HepG2 (cell line): ENCODE results near the gene ATG16L2. TPM values are rescaled to one million over a fixed set of nuclear protein-coding genes. Genes with fewer than 3 reads are reported as not detected.
A peak's percentile ranks its signal among the peaks of the same experiment; 100 is the strongest.

Experiments used
- ATAC-seq: fragments of 200-7000 bp; cut with Tn5 transposase; 3 replicates; pipeline ENCODE4 v1.9.1; 2020; ENCODE audit warnings: mild to moderate bottlenecking, moderate library complexity
- BruUV-seq: library from RNA; stranded (reverse); fragments of 400-500 nt; replicated peaks from 2 replicates; lab custom pipeline; 2021; lab: Mats Ljungman, UMichigan
- CTCF ChIA-PET: fragments of 300-600 bp; formaldehyde crosslinking; extraction: SDS; loops from one replicate; lab custom pipeline; 2021; ENCODE audit warnings: low total read pairs, inconsistent platforms, low intra/inter-chr PET ratio; lab: Yijun Ruan, JAX
- POLR2A ChIA-PET: fragments of 350-600 bp; sonication (Branson Sonifier 250); formaldehyde crosslinking; loops from one replicate; lab custom pipeline; 2020; ENCODE audit warnings: antibody characterized with exemption, inconsistent platforms; lab: Yijun Ruan, JAX
- DNase-seq: peaks from one replicate; pipeline ENCODE4 v3.0.0-alpha.2; 2015; ENCODE audit warnings: low spot score
- FAIRE-seq: peaks from 3 replicates; lab custom pipeline; 2011; peaks lifted over from hg19 to GRCh38; lab: Jason Lieb, UNC
- H2AFZ ChIP-seq: one replicate; pipeline ENCODE4 v1.6.1; 2011; ENCODE audit warnings: low read length, inconsistent platforms
- H3K27ac ChIP-seq: fragments of 300-600 bp; 3 replicates; pipeline ENCODE4 v1.8.0; 2011; ENCODE audit warnings: mixed run types, mild to moderate bottlenecking, mixed read lengths, low read length, inconsistent platforms; ENCODE audit not compliant: insufficient read depth; ENCODE audit errors: extremely low read length
- H3K27me3 ChIP-seq, 2 experiments: fragments of 200-600 bp in 1 of 2; 2 replicates in 1 of 2; 3 replicates in 1 of 2; pipeline versions ENCODE4 v1.6.0 to v1.8.0; 2011; ENCODE audit warnings: low read length in 2 of 2, mild to moderate bottlenecking in 2 of 2, moderate library complexity in 2 of 2, inconsistent platforms in 1 of 2; ENCODE audit not compliant: insufficient read depth in 2 of 2, control insufficient read depth in 1 of 2
- H3K36me3 ChIP-seq, 2 experiments: fragments of 200-600 bp in 1 of 2; replicated peaks in 1 of 2; 2 replicates in 1 of 2; 3 replicates in 1 of 2; pipeline versions ENCODE4 v1.5.1 to v1.8.0; 2011; ENCODE audit warnings: low read length in 2 of 2, inconsistent platforms in 1 of 2; ENCODE audit not compliant: insufficient read depth in 2 of 2, control insufficient read depth in 1 of 2
- H3K4me1 ChIP-seq: 2 replicates; pipeline ENCODE4 v1.5.1; 2012; ENCODE audit warnings: low read length, inconsistent platforms; ENCODE audit not compliant: insufficient read depth
- H3K4me2 ChIP-seq: 2 replicates; pipeline ENCODE4 v1.6.0; 2011; ENCODE audit warnings: low read depth, low read length, inconsistent platforms
- H3K4me3 ChIP-seq, 3 experiments: fragments of 200-600 bp in 1 of 3; sonication (generic), shearing (Covaris generic) in 1 of 3; replicated peaks in 1 of 3; 2 replicates each; pipeline ENCODE4 v1.5.1; 2011 to 2016; ENCODE audit warnings: low read length in 3 of 3, inconsistent platforms in 2 of 3, low read depth in 2 of 3, mild to moderate bottlenecking in 2 of 3, control low read depth in 1 of 3, mixed read lengths in 1 of 3; ENCODE audit not compliant: insufficient read depth in 1 of 3
- H3K79me2 ChIP-seq: one replicate; pipeline ENCODE4 v1.6.1; 2011; ENCODE audit warnings: low read length, inconsistent platforms; ENCODE audit not compliant: insufficient read depth
- H3K9ac ChIP-seq: 2 replicates; pipeline ENCODE4 v1.6.0; 2011; ENCODE audit warnings: mild to moderate bottlenecking, low read depth, low read length, inconsistent platforms; ENCODE audit not compliant: insufficient read depth
- H3K9me3 ChIP-seq: 2 replicates; pipeline ENCODE4 v1.5.1; 2012; ENCODE audit warnings: mild to moderate bottlenecking, low read length
- H4K20me1 ChIP-seq: 2 replicates; pipeline ENCODE4 v1.6.0; 2011; ENCODE audit warnings: inconsistent platforms, mild to moderate bottlenecking, low read length, moderate library complexity; ENCODE audit not compliant: insufficient read depth
- ARNT2 ChIP-seq: sonication (generic); formaldehyde crosslinking; IDR thresholded peaks from 2 replicates; pipeline ENCODE4 v1.8.0; 2022; ENCODE audit warnings: mild to moderate bottlenecking, low read depth, missing genetic modification reagents, moderate library complexity
- ATF7-NPFF ChIP-seq: sonication (generic); formaldehyde crosslinking; IDR thresholded peaks from 2 replicates; pipeline ENCODE4 v1.8.1; 2023; ENCODE audit warnings: mild to moderate bottlenecking, low read depth, missing genetic modification reagents, moderate library complexity
- HDAC2 ChIP-seq: sonication (generic); formaldehyde crosslinking; IDR thresholded peaks from 2 replicates; pipeline ENCODE4 v1.4.0; 2020; ENCODE audit warnings: missing genetic modification reagents
- JUNB ChIP-seq: sonication (generic); formaldehyde crosslinking; IDR thresholded peaks from 2 replicates; pipeline ENCODE4 v1.8.0; 2022; ENCODE audit warnings: missing genetic modification reagents, mild to moderate bottlenecking, borderline replicate concordance
- KDM1A ChIP-seq: IDR thresholded peaks from 2 replicates; pipeline ENCODE4 v1.6.1; 2016; ENCODE audit warnings: missing compliant biosample characterization
- MIER3 ChIP-seq: IDR thresholded peaks from 2 replicates; pipeline ENCODE4 v1.6.1; 2016; ENCODE audit warnings: missing compliant biosample characterization, borderline replicate concordance
- SIX1 ChIP-seq: sonication (generic); formaldehyde crosslinking; IDR thresholded peaks from 2 replicates; pipeline ENCODE4 v1.4.0; 2020; ENCODE audit warnings: missing genetic modification reagents, borderline replicate concordance
- TBX3 ChIP-seq: fragments of 450-650 bp; IDR thresholded peaks from 2 replicates; pipeline ENCODE4 v1.6.1; 2017; ENCODE audit warnings: antibody characterized with exemption, mild to moderate bottlenecking, inconsistent platforms, borderline replicate concordance
- ZBTB3 ChIP-seq: sonication (generic); formaldehyde crosslinking; IDR thresholded peaks from 2 replicates; pipeline ENCODE4 v1.4.0; 2020; ENCODE audit warnings: low read depth, mild to moderate bottlenecking, moderate library complexity, missing genetic modification reagents, borderline replicate concordance
- ZC3H4 ChIP-seq: sonication (generic); formaldehyde crosslinking; IDR thresholded peaks from 2 replicates; pipeline ENCODE4 v1.4.0; 2020; ENCODE audit warnings: missing genetic modification reagents, borderline replicate concordance
- ZNF24 ChIP-seq: fragments of 450-650 bp; IDR thresholded peaks from 2 replicates; pipeline ENCODE4 v1.6.1; 2017; ENCODE audit warnings: antibody characterized with exemption, mild to moderate bottlenecking
- ZNF326 ChIP-seq: sonication (generic); formaldehyde crosslinking; IDR thresholded peaks from 2 replicates; pipeline ENCODE4 v1.4.0; 2020; ENCODE audit warnings: missing genetic modification reagents, borderline replicate concordance
- ZNF44 ChIP-seq: sonication (generic); formaldehyde crosslinking; IDR thresholded peaks from 2 replicates; pipeline ENCODE4 v1.5.1; 2020; ENCODE audit warnings: mild to moderate bottlenecking, missing genetic modification reagents
- ZNF468 ChIP-seq: sonication (generic); formaldehyde crosslinking; IDR thresholded peaks from 2 replicates; pipeline ENCODE4 v1.8.0; 2022; ENCODE audit warnings: mild to moderate bottlenecking, moderate library complexity, missing genetic modification reagents
- ZNF557 ChIP-seq: sonication (generic); formaldehyde crosslinking; IDR thresholded peaks from 2 replicates; pipeline ENCODE4 v1.4.0; 2020; ENCODE audit warnings: missing genetic modification reagents
- ZNF629 ChIP-seq: sonication (generic); formaldehyde crosslinking; conservative IDR thresholded peaks from 2 replicates; pipeline ENCODE4 v1.5.0; 2020; ENCODE audit warnings: missing genetic modification reagents
- ZNF777 ChIP-seq: sonication (generic); formaldehyde crosslinking; IDR thresholded peaks from 2 replicates; pipeline ENCODE4 v1.4.0; 2020; ENCODE audit warnings: missing genetic modification reagents
- ZNF816 ChIP-seq: sonication (generic); formaldehyde crosslinking; IDR thresholded peaks from 2 replicates; pipeline ENCODE4 v1.8.0; 2022; ENCODE audit warnings: missing genetic modification reagents, mild to moderate bottlenecking, borderline replicate concordance
- ZNF879 ChIP-seq: sonication (generic); formaldehyde crosslinking; IDR thresholded peaks from 2 replicates; pipeline ENCODE4 v1.8.1; 2023; ENCODE audit warnings: missing genetic modification reagents
- WGBS: methylation state at CpG from one replicate; pipeline ENCODE4 v1.1.6; 2017; ENCODE audit warnings: low lambda C conversion rate; 5-methylcytosine and 5-hydroxymethylcytosine counted together
- in situ Hi-C: cut with HindIII; loops from 2 replicates; pipeline ENCODE4 v1.10.0; 2017; ENCODE audit warnings: low pct_unique_long_range_greater_than_20kb; ENCODE audit not compliant: extremely low pct_ligation_motif_present
- intact Hi-C: fragments of 100-400 bp; cut with micrococcal nuclease; formaldehyde crosslinking; loops from one replicate; pipeline ENCODE4 v1.10.0; 2022; ENCODE audit not compliant: unreplicated experiment
- polyA plus RNA-seq, 8 experiments: library from polyadenylated mRNA; depleted of rRNA in 3 of 8; stranded (reverse) in 7 of 8; unstranded in 1 of 8; fragments of >200 nt; fragmentation: Illumina TruSeq in 4 of 8; extraction: Trizol in 4 of 8; gene quantifications; 2 replicates each; pipeline versions ENCODE4 v1.2.1 to v1.2.3, GENCODE V29; 2011 to 2016; ENCODE audit warnings: low read depth in 4 of 8, missing spikeins in 1 of 8, mixed read lengths in 1 of 8; ENCODE audit not compliant: insufficient read depth in 1 of 8
- total RNA-seq, 5 experiments: library from RNA; depleted of rRNA; stranded (reverse); fragments of >200 nt; fragmentation: Illumina TruSeq; extraction: Trizol; gene quantifications; 2 replicates each; pipeline ENCODE4 v1.2.3, GENCODE V29; 2016; ENCODE audit warnings: low read depth in 1 of 5
- TF ChIP-seq, protein P1 (sequence below): sonication (generic); formaldehyde crosslinking; IDR thresholded peaks from 2 replicates; pipeline ENCODE4 v1.4.0; 2020; ENCODE audit warnings: mild to moderate bottlenecking, missing genetic modification reagents
- TF ChIP-seq, protein P2 (sequence below): sonication (generic); IDR thresholded peaks from 2 replicates; pipeline ENCODE4 v1.6.1; 2016; ENCODE audit warnings: low read depth, borderline replicate concordance

The ATG16L2 gene
- total and polyA plus RNA-seq, 2 of the 13 experiments (the other 11 are each of a cell fraction or from before 2014, with no cell fraction given), result 6.2 to 14.8 TPM

DNA sequence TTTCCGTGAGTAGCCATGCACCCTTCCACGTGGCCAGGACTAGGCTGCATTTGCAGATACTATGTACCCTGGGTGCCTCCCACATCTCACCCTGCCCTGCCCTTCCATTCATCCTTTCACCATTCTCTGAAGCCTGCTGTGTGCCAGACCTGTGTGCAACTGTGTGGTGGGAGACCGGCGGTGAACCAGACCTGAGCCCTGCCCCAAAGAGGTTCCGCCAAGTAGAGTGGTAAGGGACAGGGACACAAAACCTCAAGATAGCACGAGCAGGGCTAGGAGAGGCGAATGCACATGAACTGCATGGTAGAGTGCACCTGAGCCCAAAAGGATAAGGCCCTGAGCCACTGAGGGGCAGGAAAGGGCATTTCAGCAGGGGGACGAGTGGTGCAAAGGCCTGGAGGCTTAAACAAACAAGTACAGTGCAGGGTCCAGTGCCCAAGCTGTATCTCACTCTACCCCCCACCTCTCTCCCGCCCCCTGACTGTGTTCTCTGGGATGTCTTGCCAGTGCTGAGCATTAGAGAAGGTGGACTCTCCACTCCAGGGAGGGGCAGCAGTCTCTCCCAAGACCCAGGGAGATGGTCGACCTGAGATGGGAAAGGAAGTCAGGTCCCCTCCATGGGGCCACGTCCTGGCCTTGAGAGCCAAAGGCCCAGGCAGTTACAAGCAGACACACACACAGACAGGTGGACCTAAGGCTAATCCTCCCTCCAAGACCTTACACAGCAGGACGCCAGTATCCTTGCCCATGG lies 47.9 kb upstream of the ATG16L2 start (continued):
- TF ChIP-seq ZNF777 (CRISPR knock-in tag), result no peak
- TF ChIP-seq ARNT2 (CRISPR knock-in tag), result peak; percentile 76
- 0 out of 2 replicates have a peak, but pooled peaks have one; percentile 20 for TF ChIP-seq SIX1 (CRISPR knock-in tag)
- TF ChIP-seq, protein P1, sequence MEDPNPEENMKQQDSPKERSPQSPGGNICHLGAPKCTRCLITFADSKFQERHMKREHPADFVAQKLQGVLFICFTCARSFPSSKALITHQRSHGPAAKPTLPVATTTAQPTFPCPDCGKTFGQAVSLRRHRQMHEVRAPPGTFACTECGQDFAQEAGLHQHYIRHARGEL (CRISPR knock-in tag), result 0 out of 2 replicates have a peak, but pooled peaks have one; percentile 35

DNA sequence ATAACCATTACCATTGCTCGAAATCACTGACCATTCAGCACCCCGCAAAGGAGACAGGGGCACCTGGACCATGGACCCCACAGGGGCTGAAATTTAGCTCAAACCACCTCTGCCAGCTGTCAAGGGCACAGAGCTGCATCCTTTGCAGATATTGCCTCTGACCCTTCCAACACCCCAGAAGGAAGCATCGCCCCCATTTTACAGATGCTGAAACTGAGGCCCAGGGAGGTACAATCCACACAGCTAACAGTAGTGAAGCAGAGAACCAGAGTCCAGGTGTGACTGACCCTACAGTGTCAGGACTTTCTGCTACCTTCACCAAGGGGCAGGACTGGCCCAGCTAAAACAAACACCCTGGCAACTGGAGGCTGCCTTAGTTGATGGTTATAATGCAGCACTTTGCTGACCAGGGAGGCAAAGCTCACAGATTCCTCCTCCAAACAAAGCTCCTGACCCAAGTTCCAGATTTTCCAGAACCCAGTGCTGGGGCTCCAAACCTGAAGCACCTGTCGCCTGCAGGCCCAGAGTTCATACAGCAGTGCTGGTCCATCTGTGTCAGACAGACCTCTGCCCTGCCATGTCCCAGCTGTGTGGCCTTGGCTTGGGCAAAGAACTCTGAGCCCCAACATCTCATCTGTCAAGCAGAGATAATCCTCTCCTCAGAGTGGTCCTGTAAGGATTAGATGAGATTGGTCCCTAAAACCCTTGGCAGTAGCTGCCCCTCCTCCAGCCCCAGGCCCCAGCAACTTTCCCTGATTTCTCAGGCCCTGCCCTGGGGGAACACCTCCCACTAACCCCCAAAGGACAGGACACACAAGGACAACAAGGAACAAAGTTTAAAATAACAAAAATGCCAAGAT lies 46.8 kb upstream of the ATG16L2 start:
- BruUV-seq, result no TSS peak
- Histone ChIP-seq H4K20me1 (peaks cover 3% of the 10 kb centered on the region; the same call in 1 of the 2 replicates), H3K9me3 (no peaks in the 10 kb centered on the region), H3K4me1 (peaks cover 64% of the 10 kb centered on the region), H3K9ac (0 out of 2 replicates have a peak overlapping the region, but pooled peaks have one; percentile 36), H3K4me2 (peak overlapping the region; percentile 92), H3K27ac (peak overlapping the region; percentile 88), H3K79me2 (peaks cover 60% of the 10 kb centered on the region), H3K27me3 (no peaks in the 10 kb centered on the region), H3K4me3 (peak overlapping the region in 1 of 3 experiments; percentile 12; a peak in 1 of 6 replicates), H2AFZ (no peak overlapping the region), H3K36me3 (peaks cover 12 to 33% of the 10 kb centered on the region in 2 experiments; a peak in 4 of 5 replicates)
- in situ Hi-C loops, result no loop called here
- CTCF ChIA-PET, result interaction anchor here (1.0 kb wide), 1 partner anchor 26 kb away, joined by 7 read pairs; the partner anchor contains the start of gene STARD10
- WGBS, result 75% methylated on average over 2 of the region's 4 CpGs
- ATAC-seq (peak; percentile 29; the same call in 2 of the 3 replicates), FAIRE-seq (peak; percentile 49), DNase-seq (no peak)
- POLR2A ChIA-PET, result interaction anchor here (2.1 to 4.4 kb wide), 4 partner anchors 10 to 27 kb away, joined by 13 to 52 read pairs (median 24); partner anchors contain the start of gene STARD10
- intact Hi-C loops, result loop anchor here (2.0 kb wide), 2 partner anchors 15 to 19 kb away; partner anchors contain the start of gene ARAP1
- TF ChIP-seq ZNF468 (CRISPR knock-in tag) (no peak), HDAC2 (peak; percentile 41; the same call in 1 of the 2 replicates), ZNF44 (CRISPR knock-in tag) (no peak), TBX3 (no peak), ZBTB3 (no peak), KDM1A (CRISPR knock-in tag) (peak; percentile 68; the same call in 1 of the 2 replicates), ZC3H4 (CRISPR knock-in tag) (no peak), MIER3 (no peak), ATF7-NPFF (CRISPR knock-in tag) (no peak), ZNF326 (no peak), ZNF879 (0 out of 2 replicates have a peak, but pooled peaks have one; percentile 38), ZNF24 (no peak), JUNB (CRISPR knock-in tag) (no peak), ZNF629 (CRISPR knock-in tag) (peak; percentile 99), ZNF816 (CRISPR knock-in tag) (no peak), ZNF557 (CRISPR knock-in tag) (no peak)
- TF ChIP-seq, protein P2, sequence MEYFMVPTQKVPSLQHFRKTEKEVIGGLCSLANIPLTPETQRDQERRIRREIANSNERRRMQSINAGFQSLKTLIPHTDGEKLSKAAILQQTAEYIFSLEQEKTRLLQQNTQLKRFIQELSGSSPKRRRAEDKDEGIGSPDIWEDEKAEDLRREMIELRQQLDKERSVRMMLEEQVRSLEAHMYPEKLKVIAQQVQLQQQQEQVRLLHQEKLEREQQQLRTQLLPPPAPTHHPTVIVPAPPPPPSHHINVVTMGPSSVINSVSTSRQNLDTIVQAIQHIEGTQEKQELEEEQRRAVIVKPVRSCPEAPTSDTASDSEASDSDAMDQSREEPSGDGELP, result peak; percentile 25; the same call in 1 of the 2 replicates
